ENCODE data around the gene SPOCK1. TPM values are rescaled to one million over a fixed set of nuclear protein-coding genes. Genes with fewer than 3 reads are reported as not detected.

Gene SPOCK1
- total RNA-seq, 4 donors from 2014 or later, result 8.6 to 34.8 (median 13.2) TPM

DNA sequence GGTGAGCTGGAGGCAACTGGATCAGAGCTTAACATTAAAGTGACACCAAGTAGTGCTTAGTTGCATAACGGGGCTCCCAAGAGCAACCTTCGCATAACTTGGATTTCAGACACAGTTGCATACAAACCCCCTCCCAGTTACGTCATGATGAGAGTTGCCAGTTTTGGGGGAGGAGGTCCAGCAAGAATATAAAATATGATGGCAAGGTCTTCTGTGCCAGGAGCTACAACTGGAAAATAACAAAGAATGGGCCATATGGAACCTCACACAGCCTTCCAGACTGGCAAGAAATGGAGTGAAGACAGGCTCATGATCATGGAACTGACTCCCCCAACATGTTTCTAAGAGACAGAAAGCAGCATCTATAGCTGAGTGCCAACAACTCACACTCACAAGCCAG lies 8.5 kb downstream of the SPOCK1 start:
- no peaks in the 10 kb centered on the region for H3K9me3 ChIP-seq
- H3K27ac ChIP-seq, result no peak overlapping the region
- in situ Hi-C loops (cut with MboI; ENCODE audit: low pct_ligation_motif_present in 1 of 4, low pct_unique_long_range_greater_than_20kb in 1 of 4, low sequenced_read_pairs in 3 of 4), result no loop called here
- 82 to 91% methylated on average over 3 of the region's 3 CpGs for WGBS, 2 donors (ENCODE audit: low coverage in 1 of 2)
- no peaks in the 10 kb centered on the region for H3K4me1 ChIP-seq
- no peaks in the 10 kb centered on the region for H3K36me3 ChIP-seq
- no peak for DNase-seq
- no peak overlapping the region for H3K4me3 ChIP-seq
- H3K27me3 ChIP-seq, result peaks cover 2% of the 10 kb centered on the region
- no peak for TF ChIP-seq EP300 (IDR thresholded peaks at IDR 0.05; ENCODE audit: low read depth)
- intact Hi-C loops (cut with DNase I; ENCODE audit: low total_unique reads), result loop anchor here (10.0 kb wide), 1 partner anchor 146 kb away; no protein-coding TSS in a partner anchor

DNA sequence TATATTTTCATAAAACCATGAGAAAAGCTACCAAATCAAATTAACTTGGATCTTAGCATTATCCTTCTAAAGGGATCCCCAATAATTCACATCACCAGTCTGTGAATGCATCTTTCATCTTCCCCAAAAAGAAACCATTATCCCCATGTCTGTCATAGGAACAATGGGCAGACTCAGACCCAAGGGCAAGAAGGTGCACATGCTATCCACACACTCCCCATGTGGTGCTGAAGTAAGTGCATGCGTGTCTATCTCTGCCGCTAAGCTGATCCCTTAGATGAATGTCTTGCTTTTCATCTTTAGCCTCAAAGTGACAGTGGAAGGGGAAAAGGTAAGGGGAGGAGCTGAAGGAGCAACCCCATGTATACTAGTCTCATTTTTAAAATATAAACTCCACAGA lies 10.2 kb downstream of the SPOCK1 start:
- in situ Hi-C loops (cut with MboI; ENCODE audit: low pct_ligation_motif_present in 1 of 4, low pct_unique_long_range_greater_than_20kb in 1 of 4, low sequenced_read_pairs in 3 of 4) (no loop called here), intact Hi-C loops (cut with DNase I; ENCODE audit: low total_unique reads) (no loop called here)
- H3K9me3 ChIP-seq, result no peaks in the 10 kb centered on the region
- no peak overlapping the region for H3K4me3 ChIP-seq
- no peak for TF ChIP-seq EP300 (IDR thresholded peaks at IDR 0.05; ENCODE audit: low read depth)
- TF ChIP-seq, protein P1, sequence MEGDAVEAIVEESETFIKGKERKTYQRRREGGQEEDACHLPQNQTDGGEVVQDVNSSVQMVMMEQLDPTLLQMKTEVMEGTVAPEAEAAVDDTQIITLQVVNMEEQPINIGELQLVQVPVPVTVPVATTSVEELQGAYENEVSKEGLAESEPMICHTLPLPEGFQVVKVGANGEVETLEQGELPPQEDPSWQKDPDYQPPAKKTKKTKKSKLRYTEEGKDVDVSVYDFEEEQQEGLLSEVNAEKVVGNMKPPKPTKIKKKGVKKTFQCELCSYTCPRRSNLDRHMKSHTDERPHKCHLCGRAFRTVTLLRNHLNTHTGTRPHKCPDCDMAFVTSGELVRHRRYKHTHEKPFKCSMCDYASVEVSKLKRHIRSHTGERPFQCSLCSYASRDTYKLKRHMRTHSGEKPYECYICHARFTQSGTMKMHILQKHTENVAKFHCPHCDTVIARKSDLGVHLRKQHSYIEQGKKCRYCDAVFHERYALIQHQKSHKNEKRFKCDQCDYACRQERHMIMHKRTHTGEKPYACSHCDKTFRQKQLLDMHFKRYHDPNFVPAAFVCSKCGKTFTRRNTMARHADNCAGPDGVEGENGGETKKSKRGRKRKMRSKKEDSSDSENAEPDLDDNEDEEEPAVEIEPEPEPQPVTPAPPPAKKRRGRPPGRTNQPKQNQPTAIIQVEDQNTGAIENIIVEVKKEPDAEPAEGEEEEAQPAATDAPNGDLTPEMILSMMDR (IDR thresholded peaks at IDR 0.05), result no peak
- TF ChIP-seq POLR2A (IDR thresholded peaks at IDR 0.05), result no peak
- TF ChIP-seq POLR2AphosphoS5 (IDR thresholded peaks at IDR 0.05), result no peak
- H3K27me3 ChIP-seq, result no peaks in the 10 kb centered on the region
- WGBS, 2 donors (ENCODE audit: low coverage in 1 of 2), result 93 to 100% methylated on average over 2 of the region's 2 CpGs
- no peak for DNase-seq
- H3K4me1 ChIP-seq, result no peaks in the 10 kb centered on the region
- H3K36me3 ChIP-seq, result no peaks in the 10 kb centered on the region
- H3K27ac ChIP-seq, result no peak overlapping the region

DNA sequence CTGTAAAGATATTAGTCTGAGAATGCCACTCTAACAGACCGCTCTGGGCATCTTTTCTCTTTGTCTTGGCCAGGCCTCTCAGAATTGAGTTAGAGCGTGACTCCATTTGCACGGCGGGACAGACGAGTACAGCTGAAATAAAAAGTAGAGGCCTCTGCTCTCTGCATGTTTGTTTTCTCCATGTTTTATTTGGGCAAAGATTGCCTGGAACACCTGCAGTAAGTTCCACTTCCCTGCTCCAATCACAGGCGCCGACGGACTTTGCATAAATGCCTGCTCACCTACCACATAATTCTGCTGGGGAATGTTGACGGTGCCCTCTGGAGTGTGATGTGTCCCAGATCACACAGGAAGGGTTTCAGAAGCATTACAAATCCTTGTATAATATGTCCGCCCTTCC lies 10.6 kb downstream of the SPOCK1 start:
- H3K9me3 ChIP-seq, result no peaks in the 10 kb centered on the region
- no peak overlapping the region for H3K4me3 ChIP-seq
- WGBS, 2 donors (ENCODE audit: low coverage in 1 of 2), result 81 to 89% methylated on average over 8 to 10 of the region's 10 CpGs
- H3K36me3 ChIP-seq, result no peaks in the 10 kb centered on the region
- intact Hi-C loops (cut with DNase I; ENCODE audit: low total_unique reads) (no loop called here), in situ Hi-C loops (cut with MboI; ENCODE audit: low pct_ligation_motif_present in 1 of 4, low pct_unique_long_range_greater_than_20kb in 1 of 4, low sequenced_read_pairs in 3 of 4) (no loop called here)
- H3K27me3 ChIP-seq, result no peaks in the 10 kb centered on the region
- TF ChIP-seq POLR2AphosphoS5 (IDR thresholded peaks at IDR 0.05) (no peak), EP300 (IDR thresholded peaks at IDR 0.05; ENCODE audit: low read depth) (no peak), POLR2A (IDR thresholded peaks at IDR 0.05) (no peak)
- TF ChIP-seq, protein P1 (IDR thresholded peaks at IDR 0.05), result no peak
- no peak overlapping the region for H3K27ac ChIP-seq
- DNase-seq, result no peak
- H3K4me1 ChIP-seq, result no peaks in the 10 kb centered on the region

DNA sequence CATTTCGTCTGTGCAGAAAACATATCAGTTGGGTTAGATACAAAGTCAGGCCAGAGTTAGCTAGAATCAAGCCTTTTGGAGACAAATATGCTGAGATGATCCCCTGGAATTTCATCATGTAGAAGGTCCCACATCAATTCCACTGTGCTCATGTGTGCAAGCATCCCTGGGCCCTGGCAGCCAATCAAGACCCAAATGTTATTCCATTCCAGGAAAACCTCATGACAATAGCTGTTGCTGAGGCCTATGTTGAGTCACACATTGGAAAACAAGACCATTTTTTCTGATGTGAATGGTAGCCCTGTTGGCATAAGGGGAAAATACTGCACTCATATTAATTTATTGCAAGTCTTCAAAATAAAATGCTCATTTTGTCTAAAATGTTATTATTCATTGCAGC lies 11.5 kb downstream of the SPOCK1 start:
- H3K9me3 ChIP-seq, result no peaks in the 10 kb centered on the region
- no peak overlapping the region for H3K27ac ChIP-seq
- no peak overlapping the region for H3K4me3 ChIP-seq
- no peak for TF ChIP-seq EP300 (IDR thresholded peaks at IDR 0.05; ENCODE audit: low read depth)
- TF ChIP-seq POLR2A (IDR thresholded peaks at IDR 0.05), result no peak
- no peak for TF ChIP-seq POLR2AphosphoS5 (IDR thresholded peaks at IDR 0.05)
- TF ChIP-seq, protein P1 (IDR thresholded peaks at IDR 0.05), result no peak
- intact Hi-C loops (cut with DNase I; ENCODE audit: low total_unique reads), result no loop called here
- H3K27me3 ChIP-seq, result no peaks in the 10 kb centered on the region
- in situ Hi-C loops (cut with MboI; ENCODE audit: low pct_ligation_motif_present in 1 of 4, low pct_unique_long_range_greater_than_20kb in 1 of 4, low sequenced_read_pairs in 3 of 4), result no loop called here
- H3K4me1 ChIP-seq, result no peaks in the 10 kb centered on the region
- no peaks in the 10 kb centered on the region for H3K36me3 ChIP-seq
- no peak for DNase-seq
- 84 to 100% methylated on average over 1 of the region's 1 CpG for WGBS, 2 donors (ENCODE audit: low coverage in 1 of 2)

DNA sequence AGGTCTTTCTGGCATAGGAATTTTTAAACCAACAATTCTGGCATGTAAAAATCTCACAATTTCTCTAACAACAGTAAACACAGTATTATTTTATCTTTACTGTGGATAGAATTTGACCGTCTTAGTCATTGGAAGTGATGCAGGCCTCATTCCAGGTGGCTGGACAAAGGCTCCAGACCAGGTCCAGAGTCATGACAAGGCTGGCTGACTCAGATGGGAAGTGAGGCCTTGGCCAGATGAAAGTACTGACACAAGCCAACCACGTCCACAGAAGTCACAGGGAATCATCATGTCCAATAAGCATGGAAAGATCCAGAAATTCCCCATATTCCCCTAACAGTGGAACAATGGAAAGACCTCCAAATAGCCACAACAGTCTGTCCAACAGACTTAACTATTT lies 12.4 kb downstream of the SPOCK1 start:
- H3K36me3 ChIP-seq, result no peaks in the 10 kb centered on the region
- TF ChIP-seq POLR2A (IDR thresholded peaks at IDR 0.05) (no peak), POLR2AphosphoS5 (IDR thresholded peaks at IDR 0.05) (no peak), EP300 (IDR thresholded peaks at IDR 0.05; ENCODE audit: low read depth) (no peak)
- TF ChIP-seq, protein P1 (IDR thresholded peaks at IDR 0.05), result no peak
- no peaks in the 10 kb centered on the region for H3K9me3 ChIP-seq

More for the DNA sequence above, 12.4 kb downstream of the SPOCK1 start:
- 74 to 100% methylated on average over 1 to 2 of the region's 2 CpGs for WGBS, 2 donors (ENCODE audit: low coverage in 1 of 2)
- H3K27ac ChIP-seq, result no peak overlapping the region
- no peaks in the 10 kb centered on the region for H3K27me3 ChIP-seq
- no peaks in the 10 kb centered on the region for H3K4me1 ChIP-seq
- DNase-seq, result no peak
- in situ Hi-C loops (cut with MboI; ENCODE audit: low pct_ligation_motif_present in 1 of 4, low pct_unique_long_range_greater_than_20kb in 1 of 4, low sequenced_read_pairs in 3 of 4) (no loop called here), intact Hi-C loops (cut with DNase I; ENCODE audit: low total_unique reads) (no loop called here)
- H3K4me3 ChIP-seq, result no peak overlapping the region

All from transverse colon (tissue), 4 donors.